GM21825 (cell line): ENCODE data around the gene CDC34.

Experiments used
- ATAC-seq: cut with Tn5 transposase; IDR thresholded peaks from one replicate; pipeline ENCODE4 v1.9.1; 2021; ENCODE audit warnings: mild to moderate bottlenecking, moderate library complexity; ENCODE audit not compliant: unreplicated experiment

CDC34 gene

DNA sequence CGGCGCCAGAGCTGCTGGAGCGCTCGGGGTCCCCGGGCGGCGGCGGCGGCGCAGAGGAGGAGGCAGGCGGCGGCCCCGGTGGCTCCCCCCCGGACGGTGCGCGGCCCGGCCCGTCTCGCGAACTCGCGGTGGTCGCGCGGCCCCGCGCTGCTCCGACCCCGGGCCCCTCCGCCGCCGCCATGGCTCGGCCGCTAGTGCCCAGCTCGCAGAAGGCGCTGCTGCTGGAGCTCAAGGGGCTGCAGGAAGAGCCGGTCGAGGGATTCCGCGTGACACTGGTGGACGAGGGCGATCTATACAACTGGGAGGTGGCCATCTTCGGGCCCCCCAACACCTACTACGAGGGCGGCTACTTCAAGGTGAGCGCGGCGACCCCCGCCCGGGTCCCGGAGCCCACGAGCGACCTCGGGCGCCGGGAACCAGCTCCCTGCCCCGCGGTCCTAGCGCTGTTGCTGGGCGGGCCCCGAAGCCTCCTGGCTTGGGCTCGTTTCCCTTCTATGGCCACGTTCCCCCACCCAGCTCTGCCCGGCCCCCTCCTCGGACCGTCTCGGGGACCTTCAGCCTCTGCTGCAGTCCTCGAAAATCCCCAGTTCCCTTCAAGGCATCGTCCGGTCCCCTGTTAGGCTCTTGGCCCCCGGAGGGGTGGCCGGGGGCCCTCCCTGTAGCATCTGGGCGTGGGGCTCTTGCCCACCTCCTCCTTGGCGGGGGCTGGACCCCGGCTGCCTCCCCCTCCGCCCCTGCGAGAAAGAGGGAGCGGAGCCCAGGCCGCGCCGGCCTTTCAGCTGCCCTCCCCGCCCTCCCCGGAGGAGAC lies at the start of gene CDC34:
CDC34 (plus strand) TSS at position 8 of the 808 bp plus-strand sequence; CDS start at position 180, 172 bp downstream.
- peak; percentile 11 for ATAC-seq

DNA sequence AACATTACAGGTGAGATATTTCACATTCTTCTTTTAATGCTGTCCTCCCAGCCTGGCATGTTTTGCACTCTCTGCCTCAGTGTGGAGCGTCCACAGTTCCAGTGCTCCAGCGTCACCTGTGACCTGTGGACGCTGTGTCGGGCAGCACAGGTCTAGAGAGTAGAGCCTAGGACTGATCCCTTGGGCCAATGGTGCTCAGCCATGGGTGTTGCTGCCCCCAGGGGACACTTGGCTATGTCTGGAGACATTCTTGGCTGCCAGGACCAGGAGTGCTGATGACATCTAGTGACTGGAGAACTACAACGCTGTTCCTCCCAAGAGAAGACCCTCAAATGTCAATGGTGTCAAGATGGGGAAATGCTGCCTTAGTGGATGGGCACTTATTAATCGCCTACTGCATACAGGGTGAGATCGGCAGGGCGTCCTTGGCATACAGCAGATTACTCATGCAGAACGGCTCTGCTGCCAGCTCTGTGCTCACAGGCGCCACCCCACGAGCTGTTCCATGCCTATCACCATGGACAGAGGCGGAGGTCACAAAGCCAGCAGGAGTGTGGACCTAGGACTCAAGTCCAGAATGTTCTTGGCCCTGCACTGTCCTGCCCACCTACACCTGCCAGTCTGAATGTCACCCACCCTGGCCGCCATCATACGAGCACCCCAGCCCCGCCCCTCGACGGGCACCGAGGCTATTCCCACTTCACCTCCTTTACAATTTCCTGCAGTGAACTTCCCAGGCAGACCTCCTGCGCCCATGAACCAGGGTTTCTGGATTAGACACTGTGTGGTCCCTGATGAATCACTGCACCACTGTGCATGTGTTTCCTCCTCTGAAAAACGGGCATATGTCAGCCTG lies 49.1 kb upstream of the CDC34 start:
- no peak for ATAC-seq

DNA sequence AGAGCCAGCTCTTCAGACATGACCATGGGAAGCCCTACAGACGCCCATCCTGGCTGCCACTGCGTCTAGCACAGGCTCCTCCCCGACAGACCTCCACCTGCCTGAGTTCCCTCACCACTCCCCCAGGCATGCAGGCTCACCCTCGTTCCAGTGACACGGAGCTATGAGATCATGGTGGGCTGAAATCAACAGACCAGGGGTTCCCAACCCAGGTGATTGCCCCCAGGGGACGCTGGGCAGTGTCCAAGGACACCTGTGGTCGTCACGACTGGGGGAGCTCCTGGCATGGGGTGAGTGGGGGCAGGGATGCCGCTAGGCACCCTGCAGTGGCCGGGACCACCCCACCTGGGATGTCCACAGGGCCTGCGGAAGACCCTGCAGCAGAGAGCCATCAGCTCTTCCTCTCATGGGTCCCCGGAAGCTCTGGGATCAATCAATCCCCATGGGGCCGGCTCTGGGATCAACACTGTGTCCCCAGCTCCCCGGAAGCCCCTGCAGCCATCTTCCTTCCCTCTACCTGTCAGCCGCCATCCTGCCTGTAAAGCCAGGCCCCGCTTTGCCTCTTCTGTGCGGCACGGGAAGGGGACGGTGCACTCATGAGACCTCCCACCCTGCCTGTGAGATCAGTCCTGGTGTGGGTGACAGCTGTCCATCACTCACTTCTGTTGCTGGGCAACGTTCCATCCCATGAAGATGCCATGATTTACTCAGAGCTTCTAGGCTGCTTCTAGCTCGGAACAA lies 48.1 kb upstream of the CDC34 start:
- no peak for ATAC-seq

DNA sequence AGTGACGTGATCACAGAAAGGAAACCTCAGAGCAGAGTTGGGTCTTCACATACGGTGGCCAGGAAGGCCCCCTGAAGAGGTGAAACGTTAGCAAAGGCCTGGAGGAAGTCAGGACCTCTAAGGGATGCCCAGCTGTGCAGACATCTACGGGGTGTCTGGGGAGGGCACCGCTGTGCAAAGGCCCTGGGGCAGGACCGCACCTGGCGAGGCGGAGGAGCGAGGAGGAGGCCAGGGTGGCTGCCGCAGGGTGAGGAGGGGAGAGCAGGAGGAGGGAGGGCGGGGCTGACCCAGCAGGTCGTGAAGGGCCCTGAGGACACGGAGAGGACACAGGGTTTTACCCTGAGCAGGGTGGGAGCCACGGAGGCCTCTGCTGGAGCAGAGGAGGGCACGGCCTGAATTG lies 47.1 kb upstream of the CDC34 start:
- no peak for ATAC-seq

GRCh38 chr19:485077-485476 lies 46.5 kb upstream of the CDC34 start:
- no peak for ATAC-seq

DNA sequence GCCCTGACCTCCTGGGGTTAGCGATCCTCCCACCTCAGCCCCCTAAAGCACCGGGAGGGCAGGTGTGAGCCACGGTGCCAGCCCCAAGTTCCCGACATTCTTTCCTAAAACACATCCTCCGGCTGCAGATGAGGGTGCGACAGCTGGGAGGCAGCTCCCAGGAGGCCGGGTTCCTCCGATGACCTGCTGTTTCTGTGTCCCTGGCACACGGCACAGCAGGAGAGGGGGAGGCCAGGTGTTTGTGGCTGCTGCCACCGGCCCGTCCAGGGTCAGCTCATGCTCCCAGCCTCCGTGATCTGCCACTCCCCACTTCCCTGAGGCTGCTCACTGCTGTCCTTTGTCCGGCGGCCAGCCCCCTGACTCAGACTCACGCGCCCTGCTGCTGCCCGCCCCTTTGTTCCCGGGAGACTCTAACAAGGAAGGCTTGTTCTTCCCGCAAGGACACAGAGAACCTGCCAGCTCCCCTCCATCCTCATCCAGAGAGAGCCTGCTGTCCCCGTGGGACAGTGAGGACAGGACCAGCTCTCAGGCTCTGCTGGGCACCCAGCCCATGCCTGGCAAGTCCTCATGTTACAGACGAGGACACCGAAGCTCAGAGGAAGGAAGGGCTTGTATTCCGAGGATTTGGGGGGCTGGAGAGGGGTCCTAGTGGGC lies 45.9 kb upstream of the CDC34 start:
- ATAC-seq: no peak

- peak; percentile 80 for ATAC-seq
Measured at GRCh38 chr19:488505-489417, 42.8 kb upstream of the CDC34 start.

DNA sequence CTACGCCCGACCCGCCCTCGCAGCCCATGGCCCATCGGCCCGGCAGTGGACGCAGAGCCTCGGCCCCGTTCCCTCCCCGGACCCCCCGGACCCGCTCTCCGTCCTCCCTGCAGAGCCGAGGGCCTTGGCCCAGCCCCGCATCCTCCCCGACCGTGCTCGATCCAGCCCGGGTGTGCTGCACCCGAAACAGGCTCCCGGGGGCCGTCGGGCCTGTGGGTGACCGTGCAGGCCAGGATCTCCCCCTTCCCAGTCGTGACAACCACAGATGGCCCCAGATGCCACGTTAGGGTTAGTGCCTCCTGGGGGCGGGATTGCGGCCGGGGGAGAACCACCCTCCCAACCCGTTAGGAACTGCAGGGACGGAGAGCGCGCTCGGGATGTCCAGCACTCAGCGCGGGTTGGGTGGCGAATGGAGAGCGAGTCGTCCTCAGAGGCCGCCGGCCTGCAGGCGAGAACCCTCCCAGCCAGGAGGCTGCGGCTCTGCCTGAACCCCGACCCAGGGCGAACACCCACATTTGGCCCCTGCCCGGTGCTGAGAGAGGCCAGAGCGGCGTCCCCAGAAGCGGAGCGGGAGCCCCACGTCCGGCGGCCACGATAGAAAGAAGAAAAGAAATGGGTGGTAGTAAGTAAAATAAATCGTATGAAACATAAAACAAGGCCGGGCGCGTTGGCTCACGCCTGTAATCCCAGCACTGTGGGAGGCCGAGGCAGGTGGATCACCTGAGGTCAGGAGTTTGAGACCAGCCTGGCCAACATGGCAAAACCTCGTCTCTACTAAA lies 42.0 kb upstream of the CDC34 start:
- ATAC-seq: peak; percentile 22

DNA sequence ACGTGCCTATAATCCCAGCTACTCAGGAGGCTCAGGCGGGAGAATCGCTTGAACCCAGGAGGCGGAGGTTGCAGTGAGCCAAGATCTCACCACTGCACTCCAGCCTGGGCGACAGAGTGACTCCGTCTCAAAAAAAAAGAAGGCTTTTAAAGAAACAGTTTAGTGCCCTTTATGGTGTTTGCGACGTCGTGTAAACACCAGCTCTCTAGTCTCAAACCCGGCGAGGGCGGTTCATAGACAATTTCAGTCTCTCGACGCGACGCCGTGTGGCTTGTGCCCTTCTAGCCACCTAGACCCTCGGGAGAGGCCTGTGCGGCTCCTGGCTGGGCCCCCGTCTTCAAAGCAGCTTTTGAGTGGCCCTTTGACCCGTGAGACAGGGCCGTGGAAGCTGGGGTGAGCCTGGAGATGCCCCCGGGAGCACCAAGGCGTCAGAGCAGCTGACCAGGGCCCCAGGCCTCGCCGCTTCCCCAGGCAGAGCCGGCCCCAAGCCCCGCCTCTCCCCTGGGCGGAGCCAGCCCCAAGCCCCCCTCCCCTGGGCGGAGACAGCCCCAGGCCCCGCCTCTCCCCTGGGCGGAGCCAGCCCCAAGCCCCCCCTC lies 40.3 kb upstream of the CDC34 start:
- ATAC-seq: no peak

DNA sequence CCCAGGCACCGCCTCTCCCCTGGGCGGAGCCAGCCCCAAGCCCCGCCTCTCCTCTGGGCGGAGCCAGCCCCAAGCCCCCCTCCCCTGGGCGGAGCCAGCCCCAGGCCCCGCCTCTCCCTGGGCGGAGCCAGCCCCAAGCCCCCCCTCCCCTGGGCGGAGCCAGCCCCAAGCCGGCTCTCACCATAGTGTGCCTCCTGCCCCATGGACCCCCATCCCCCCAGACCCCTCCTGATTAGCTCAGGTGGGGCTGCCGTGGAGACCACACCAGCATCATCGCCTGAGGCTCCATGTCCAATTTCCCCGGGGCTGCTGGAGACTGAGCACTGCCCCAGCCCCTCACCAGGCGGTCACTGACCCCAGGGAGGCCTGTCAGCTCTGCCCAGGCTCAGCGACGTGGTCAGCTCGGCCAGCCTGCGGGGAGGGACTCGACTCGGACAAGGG lies 39.4 kb upstream of the CDC34 start:
- no peak for ATAC-seq

DNA sequence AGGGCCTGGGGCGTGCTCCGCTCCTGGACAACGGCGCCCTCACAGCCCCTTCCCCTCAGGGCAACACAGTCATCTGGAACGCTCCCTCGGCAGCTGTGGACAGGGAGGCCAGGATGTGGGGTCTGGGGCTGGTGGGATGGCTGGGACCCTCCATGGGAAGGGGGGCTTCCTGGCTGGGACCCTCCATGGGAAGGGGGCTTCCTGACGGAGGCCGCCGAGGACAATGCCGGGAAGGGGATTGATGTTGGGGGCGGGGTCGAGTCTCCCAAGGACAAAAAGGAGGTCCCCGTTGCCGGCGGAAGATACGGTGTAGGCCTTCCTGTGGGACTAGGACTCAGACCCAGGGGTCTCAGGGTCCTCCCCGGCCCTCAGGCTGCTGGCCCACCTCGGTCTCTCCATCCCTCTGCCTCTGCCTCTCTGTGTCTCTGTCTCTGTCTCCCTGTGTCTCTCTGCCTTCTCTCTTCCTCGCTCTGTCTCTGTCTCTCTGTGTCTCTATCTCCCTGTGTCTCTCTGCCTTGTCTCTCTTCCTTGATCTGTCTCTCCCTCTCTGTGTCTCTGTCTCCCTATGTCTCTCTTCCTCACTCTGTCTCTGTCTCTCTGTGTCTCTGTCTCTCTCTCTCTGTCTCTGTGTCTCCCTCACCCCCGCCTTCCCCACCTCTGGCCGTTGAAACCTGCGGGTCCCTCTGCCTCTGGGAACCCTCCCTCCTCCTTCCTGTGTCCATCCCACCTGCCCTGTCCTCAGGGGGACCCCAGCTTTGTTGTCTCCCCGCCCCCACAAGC lies 38.0 kb upstream of the CDC34 start:
- ATAC-seq: no peak

DNA sequence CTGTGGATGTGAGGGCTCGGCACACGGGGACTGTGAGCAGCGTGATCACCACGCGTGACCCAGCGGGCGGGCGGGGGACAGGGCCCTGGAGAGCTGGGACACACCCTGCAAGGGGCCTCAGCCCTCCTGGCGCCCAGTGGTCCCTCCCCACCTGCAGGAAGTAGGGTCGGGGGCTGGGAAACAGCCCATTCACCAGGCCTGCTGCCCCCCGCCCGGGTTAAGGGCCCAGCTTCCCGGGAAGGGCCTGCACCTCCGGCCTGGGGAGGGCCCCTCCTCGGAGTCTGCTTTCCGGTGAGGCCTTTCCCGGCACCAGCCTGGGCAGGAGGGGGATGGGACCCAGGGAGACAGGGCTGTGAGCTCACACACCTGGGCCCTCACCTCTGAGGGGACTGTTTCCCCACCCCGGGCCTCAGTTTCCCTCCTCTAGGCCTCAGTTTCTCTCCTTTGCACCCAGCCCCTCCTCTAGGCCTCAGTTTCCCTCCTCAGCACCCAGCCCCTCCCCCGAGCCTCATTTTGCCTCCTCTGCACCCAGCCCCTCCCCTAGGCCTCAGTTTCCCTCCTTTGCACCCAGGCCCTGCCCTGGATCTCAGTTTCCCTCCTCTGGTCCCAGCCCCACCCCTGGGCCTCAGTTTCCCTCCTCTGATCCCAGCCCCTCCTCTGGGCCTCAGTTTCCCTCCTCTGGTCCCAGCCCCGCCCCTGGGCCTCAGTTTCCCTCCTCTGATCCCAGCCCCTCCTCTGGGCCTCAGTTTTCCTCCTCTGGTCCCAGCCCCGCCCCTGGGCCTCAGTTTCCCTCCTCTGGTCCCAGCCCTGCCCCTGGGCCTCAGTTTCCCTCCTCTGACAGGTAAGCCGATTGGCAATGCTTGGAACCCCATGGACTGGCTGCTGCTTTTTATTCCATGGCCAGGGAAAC lies 37.1 kb upstream of the CDC34 start:
- no peak for ATAC-seq

DNA sequence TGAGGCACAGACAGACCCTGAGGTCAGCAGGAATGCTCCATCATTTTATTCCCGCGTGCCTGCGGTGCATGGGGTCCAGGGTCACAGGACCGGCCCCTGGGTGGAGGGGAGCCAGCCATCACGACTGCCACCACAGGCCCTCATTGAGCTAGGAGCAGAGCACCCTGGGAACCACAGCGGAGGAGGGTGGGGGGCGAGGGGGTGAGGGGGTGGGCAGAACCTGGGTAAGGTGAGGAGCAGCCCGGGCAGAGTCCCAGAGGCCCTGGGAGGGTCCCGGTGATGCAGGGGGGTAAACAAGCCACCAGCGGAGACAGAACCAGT lies 36.5 kb upstream of the CDC34 start:
- no peak for ATAC-seq

- ATAC-seq: no peak
Measured at GRCh38 chr19:495402-496111, 36.0 kb upstream of the CDC34 start.

DNA sequence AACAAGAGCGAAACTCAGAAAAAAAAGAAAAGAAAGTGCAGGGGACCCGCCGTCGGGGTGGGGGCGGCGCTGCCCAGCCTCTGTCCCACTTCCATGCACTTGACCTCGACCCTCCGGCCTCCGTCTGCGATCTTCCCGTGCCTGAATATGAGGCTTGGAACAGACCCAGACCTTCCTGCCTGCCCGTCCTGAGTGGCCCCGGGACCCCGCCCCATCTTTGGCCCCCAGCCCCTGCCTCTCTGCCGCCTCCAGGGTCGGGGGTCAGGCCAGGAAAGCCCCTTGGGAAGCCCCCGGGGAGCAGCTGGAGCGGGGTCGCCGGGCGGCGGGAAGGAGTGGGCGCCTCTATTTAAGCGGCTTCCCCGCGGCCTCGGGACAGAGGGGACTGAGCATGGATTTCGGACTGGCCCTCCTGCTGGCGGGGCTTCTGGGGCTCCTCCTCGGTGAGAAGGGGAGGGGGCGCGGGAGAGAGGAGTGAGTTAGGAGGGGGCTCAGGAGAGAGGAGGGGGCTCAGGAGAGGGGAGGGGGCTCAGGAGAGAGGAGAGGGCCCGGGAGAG lies 35.4 kb upstream of the CDC34 start, which contains the start of gene MADCAM1:
MADCAM1 (plus strand) TSS at position 375 of the 554 bp plus-strand sequence; CDS start at position 389, 14 bp downstream.
- no peak for ATAC-seq

DNA sequence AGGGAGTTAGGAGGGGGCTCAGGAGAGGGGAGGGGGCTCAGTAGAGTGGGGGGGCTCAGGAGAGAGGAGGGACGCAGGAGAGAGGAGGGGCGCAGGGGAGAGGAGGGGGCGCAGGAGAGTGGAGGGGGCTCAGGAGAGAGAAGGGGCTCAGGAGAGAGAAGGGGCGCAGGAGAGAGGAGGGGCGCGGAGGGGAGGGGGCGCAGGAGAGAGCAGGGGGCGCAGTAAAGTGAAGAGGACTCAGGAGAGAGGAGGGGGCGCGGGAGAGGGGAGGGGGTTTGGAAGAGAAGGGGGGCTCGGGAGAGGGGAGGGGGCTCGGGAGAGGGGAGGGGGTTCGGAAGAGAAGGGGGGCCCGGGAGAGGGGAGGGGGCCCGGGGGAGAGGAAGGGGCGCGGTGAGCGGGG lies 34.6 kb upstream of the CDC34 start:
- no peak for ATAC-seq
